Panc1 (cell line): ENCODE data around the gene DHDH. TPM values are rescaled to one million over a fixed set of nuclear protein-coding genes. Genes with fewer than 3 reads are reported as not detected.

ENCODE experiments used
- ATAC-seq: fragments of 200-7000 bp; cut with Tn5 transposase; 2 replicates; pipeline ENCODE4 v1.9.1; 2020; ENCODE audit warnings: mild to moderate bottlenecking, moderate library complexity
- BruUV-seq: library from RNA; stranded (reverse); fragments of 400-500 nt; replicated peaks from 2 replicates; lab custom pipeline; 2021; lab: Mats Ljungman, UMichigan
- CTCF ChIA-PET: fragments of 300-600 bp; sonication (Branson Sonifier 250); formaldehyde crosslinking; loops from one replicate; lab custom pipeline; 2022; ENCODE audit warnings: antibody characterized with exemption; lab: Charles Lee
- POLR2A ChIA-PET: fragments of 300-600 bp; sonication (Branson Sonifier 250); formaldehyde crosslinking; loops from one replicate; lab custom pipeline; 2022; ENCODE audit warnings: antibody characterized with exemption; lab: Charles Lee
- DNase-seq: peaks from one replicate; pipeline ENCODE4 v3.0.0-alpha.2; 2010; ENCODE audit warnings: low read depth, low spot score
- H3K27ac ChIP-seq: 2 replicates; pipeline ENCODE4 v1.5.1; 2011; ENCODE audit warnings: mild to moderate bottlenecking, low read length, inconsistent platforms
- H3K27me3 ChIP-seq: fragments of 200-500 bp; sonication (Bioruptor generic); 2 replicates; pipeline ENCODE4 v1.6.0; 2014; ENCODE audit warnings: low read length, inconsistent platforms; ENCODE audit not compliant: control insufficient read depth, insufficient read depth
- H3K36me3 ChIP-seq: fragments of 200-500 bp; sonication (Bioruptor generic); 2 replicates; pipeline ENCODE4 v1.5.1; 2014; ENCODE audit warnings: inconsistent platforms, mild to moderate bottlenecking, low read length, moderate library complexity; ENCODE audit not compliant: control insufficient read depth, insufficient read depth
- H3K4me1 ChIP-seq: 2 replicates; pipeline ENCODE4 v1.5.1; 2011; ENCODE audit warnings: inconsistent platforms, mild to moderate bottlenecking, low read length, moderate library complexity; ENCODE audit not compliant: control insufficient read depth, insufficient read depth
- H3K4me3 ChIP-seq, 2 experiments: 2 replicates each; pipeline ENCODE4 v1.5.1; 2011 to 2012; ENCODE audit warnings: low read depth in 2 of 2, low read length in 2 of 2, mild to moderate bottlenecking in 2 of 2, inconsistent platforms in 1 of 2, moderate library complexity in 1 of 2
- H3K9me3 ChIP-seq: fragments of 200-500 bp; sonication (Bioruptor generic); 2 replicates; pipeline ENCODE4 v1.5.1; 2014; ENCODE audit warnings: low read depth, mild to moderate bottlenecking, inconsistent platforms, low read length, moderate library complexity; ENCODE audit not compliant: control insufficient read depth, insufficient read depth
- CTCF ChIP-seq: fragments of 450-650 bp; IDR thresholded peaks from 2 replicates; pipeline ENCODE4 v1.5.1; 2017; ENCODE audit warnings: mild to moderate bottlenecking
- POLR2AphosphoS5 ChIP-seq: IDR thresholded peaks from 2 replicates; pipeline ENCODE4 v1.6.1; 2012; ENCODE audit warnings: mild to moderate bottlenecking, low read depth, low read length, moderate library complexity
- SIN3A ChIP-seq: IDR thresholded peaks from 2 replicates; pipeline ENCODE4 v1.6.1; 2012; ENCODE audit warnings: low read depth, mild to moderate bottlenecking, low read length, moderate library complexity, borderline replicate concordance; ENCODE audit not compliant: insufficient read depth
- TCF7L2 ChIP-seq: IDR thresholded peaks from 2 replicates; pipeline ENCODE4 v1.6.1; 2011; ENCODE audit warnings: mild to moderate bottlenecking, low read depth, low read length, inconsistent platforms
- in situ Hi-C: cut with HindIII; loops from 2 replicates; pipeline ENCODE4 v1.10.0; 2016; ENCODE audit warnings: low sequenced_read_pairs, low pct_unique_long_range_greater_than_20kb
- intact Hi-C: fragments of 100-400 bp; cut with micrococcal nuclease; formaldehyde crosslinking; loops from one replicate; pipeline ENCODE4 v1.10.0; 2022; ENCODE audit not compliant: unreplicated experiment
- total RNA-seq: library from RNA; stranded (reverse); gene quantifications from one replicate; pipeline ENCODE4 v1.2.1, GENCODE V29; 2021; ENCODE audit not compliant: unreplicated experiment
- TF ChIP-seq, protein P1 (sequence below), 2 experiments: IDR thresholded peaks; 2 replicates each; pipeline ENCODE4 v1.6.1; 2011 to 2012; ENCODE audit warnings: low read depth in 2 of 2, control low read depth in 1 of 2, low read length in 1 of 2, mild to moderate bottlenecking in 1 of 2, moderate library complexity in 1 of 2; ENCODE audit not compliant: insufficient read depth in 1 of 2

The DHDH gene
- total RNA-seq, 1 experiment from 2014 or later, result 0.85 TPM

DNA sequence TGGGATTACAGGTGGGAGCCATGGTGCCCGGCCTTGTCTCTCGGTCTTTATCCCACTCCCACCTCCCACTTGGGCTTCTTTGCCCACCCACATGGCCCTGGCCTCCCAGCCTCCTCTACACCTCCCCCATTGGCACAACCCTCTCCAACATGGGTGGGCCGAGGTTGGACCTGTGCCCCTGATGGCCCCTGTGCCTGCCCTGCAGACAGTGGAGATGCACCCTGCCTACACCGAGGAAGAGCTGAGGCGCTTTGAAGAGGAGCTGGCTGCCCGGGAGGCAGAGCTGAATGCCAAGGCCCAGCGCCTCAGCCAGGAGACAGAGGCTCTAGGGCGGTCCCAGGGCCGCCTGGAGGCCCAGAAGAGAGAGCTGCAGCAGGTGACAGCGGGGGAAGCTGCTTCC lies 12.6 kb upstream of the DHDH start:
- Histone ChIP-seq H3K9me3 (no peaks in the 10 kb centered on the region), H3K36me3 (no peaks in the 10 kb centered on the region), H3K27ac (no peak overlapping the region), H3K27me3 (no peaks in the 10 kb centered on the region), H3K4me1 (no peaks in the 10 kb centered on the region), H3K4me3 (no peak overlapping the region)
- intact Hi-C loops, result no loop called here
- in situ Hi-C loops, result no loop called here
- TF ChIP-seq, protein P1, sequence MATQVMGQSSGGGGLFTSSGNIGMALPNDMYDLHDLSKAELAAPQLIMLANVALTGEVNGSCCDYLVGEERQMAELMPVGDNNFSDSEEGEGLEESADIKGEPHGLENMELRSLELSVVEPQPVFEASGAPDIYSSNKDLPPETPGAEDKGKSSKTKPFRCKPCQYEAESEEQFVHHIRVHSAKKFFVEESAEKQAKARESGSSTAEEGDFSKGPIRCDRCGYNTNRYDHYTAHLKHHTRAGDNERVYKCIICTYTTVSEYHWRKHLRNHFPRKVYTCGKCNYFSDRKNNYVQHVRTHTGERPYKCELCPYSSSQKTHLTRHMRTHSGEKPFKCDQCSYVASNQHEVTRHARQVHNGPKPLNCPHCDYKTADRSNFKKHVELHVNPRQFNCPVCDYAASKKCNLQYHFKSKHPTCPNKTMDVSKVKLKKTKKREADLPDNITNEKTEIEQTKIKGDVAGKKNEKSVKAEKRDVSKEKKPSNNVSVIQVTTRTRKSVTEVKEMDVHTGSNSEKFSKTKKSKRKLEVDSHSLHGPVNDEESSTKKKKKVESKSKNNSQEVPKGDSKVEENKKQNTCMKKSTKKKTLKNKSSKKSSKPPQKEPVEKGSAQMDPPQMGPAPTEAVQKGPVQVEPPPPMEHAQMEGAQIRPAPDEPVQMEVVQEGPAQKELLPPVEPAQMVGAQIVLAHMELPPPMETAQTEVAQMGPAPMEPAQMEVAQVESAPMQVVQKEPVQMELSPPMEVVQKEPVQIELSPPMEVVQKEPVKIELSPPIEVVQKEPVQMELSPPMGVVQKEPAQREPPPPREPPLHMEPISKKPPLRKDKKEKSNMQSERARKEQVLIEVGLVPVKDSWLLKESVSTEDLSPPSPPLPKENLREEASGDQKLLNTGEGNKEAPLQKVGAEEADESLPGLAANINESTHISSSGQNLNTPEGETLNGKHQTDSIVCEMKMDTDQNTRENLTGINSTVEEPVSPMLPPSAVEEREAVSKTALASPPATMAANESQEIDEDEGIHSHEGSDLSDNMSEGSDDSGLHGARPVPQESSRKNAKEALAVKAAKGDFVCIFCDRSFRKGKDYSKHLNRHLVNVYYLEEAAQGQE (IDR thresholded peaks at IDR 0.05; ENCODE audit: insufficient read depth in 1 of 2, low read depth in 2 of 2, low read length in 1 of 2), result no peak
- no peak for TF ChIP-seq CTCF
- TF ChIP-seq TCF7L2, result no peak
- no peak for TF ChIP-seq SIN3A
- no peak for TF ChIP-seq POLR2AphosphoS5
- ChIA-PET CTCF (no interaction called here), POLR2A (no interaction called here)
- DNase-seq (no peak), ATAC-seq (no peak)
- BruUV-seq, result no TSS peak

DNA sequence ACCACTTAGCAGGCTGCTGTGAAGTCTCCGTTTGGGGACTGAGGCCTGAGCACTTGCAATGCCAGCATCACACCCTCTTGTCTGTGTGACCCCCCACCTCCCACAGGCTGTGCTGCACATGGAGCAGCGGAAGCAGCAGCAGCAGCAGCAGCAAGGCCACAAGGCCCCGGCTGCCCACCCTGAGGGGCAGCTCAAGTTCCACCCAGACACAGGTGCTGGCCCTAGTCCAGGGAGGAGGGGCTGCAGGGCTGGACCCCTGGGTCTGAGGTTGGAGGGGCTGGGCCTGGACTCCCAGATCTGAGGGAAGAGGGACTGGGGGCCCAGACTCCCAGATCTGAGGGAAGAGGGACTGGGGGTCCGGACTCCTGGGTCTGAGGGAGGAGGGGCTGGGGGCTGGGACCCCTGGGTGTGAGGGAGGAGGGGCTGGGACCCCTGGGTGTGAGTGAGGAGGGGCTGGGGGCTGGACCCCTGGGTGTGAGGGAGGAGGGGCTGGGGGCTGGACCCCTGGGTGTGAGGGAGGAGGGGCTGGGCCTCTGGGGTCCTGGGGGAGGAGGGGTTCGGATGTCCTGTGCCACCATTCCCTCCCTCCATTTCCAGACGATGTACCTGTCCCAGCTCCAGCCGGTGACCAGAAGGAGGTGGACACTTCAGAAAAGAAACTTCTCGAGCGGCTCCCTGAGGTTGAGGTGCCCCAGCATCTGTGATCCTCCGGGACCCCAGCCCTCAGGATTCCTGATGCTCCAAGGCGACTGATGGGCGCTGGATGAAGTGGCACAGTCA lies 11.6 kb upstream of the DHDH start:
- ChIA-PET CTCF (no interaction called here), POLR2A (no interaction called here)
- Histone ChIP-seq H3K4me1 (0 out of 2 replicates have a peak, but pooled peaks cover 3% of the 10 kb centered on the region), H3K27me3 (no peaks in the 10 kb centered on the region), H3K9me3 (no peaks in the 10 kb centered on the region), H3K4me3 (no peak overlapping the region), H3K36me3 (no peaks in the 10 kb centered on the region), H3K27ac (no peak overlapping the region)
- in situ Hi-C loops, result no loop called here
- ATAC-seq (no peak), DNase-seq (no peak)
- no TSS peak for BruUV-seq
- intact Hi-C loops, result no loop called here
- TF ChIP-seq, protein P1 (IDR thresholded peaks at IDR 0.05; ENCODE audit: insufficient read depth in 1 of 2, low read depth in 2 of 2, low read length in 1 of 2), result no peak
- TF ChIP-seq POLR2AphosphoS5, result no peak
- TF ChIP-seq SIN3A, result no peak
- no peak for TF ChIP-seq CTCF
- TF ChIP-seq TCF7L2, result no peak
